Measurements from ENCODE around the gene HJURP.

HJURP gene

DNA sequence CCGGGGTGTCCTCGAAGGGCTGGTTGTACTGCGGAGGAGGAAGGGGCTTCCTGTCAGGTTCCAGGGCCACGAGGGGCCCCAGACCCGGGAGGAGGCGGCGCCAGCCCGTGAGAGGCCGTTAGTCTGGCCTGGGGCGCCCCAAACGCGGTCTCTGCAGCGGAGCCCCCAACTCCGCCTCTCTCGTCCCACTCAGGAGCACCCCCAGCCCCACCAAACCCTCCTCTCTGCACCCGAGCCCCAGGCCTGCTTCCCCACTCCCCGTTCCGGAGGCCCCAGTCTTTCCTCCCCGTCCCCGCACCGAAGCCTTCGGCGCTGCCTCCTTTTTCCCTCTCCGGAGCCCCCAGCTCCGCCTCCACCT lies 473 bp downstream of the HJURP start:
- no CpG with 5 or more reads among the region's 25 CpGs for WGBS (ENCODE audit: extremely low coverage, insufficient coverage, insufficient read length)
- Histone ChIP-seq H3K23ac (ENCODE audit: low read length) (no peak overlapping the region), H3K79me2 (ENCODE audit: control insufficient read depth, insufficient read depth, low read length, poor library complexity) (peaks cover 10% of the 10 kb centered on the region), H3K4me1 (ENCODE audit: control insufficient read depth in 1 of 2, insufficient read depth in 2 of 2, low read length in 2 of 2) (peaks cover 2 to 3% of the 10 kb centered on the region in 2 experiments), H4K91ac (ENCODE audit: low read depth, low read length) (peak overlapping the region; percentile 94), H3K36me3 (ENCODE audit: control insufficient read depth in 1 of 2, insufficient read depth in 2 of 2, low read length in 2 of 2) (peaks cover 18 to 20% of the 10 kb centered on the region in 2 experiments), H3K27ac (ENCODE audit: low read depth, low read length) (no peak overlapping the region), H2AK5ac (ENCODE audit: low read length) (peak overlapping the region; percentile 56), H3K9me3 (ENCODE audit: insufficient read depth, low read depth, low read length) (no peaks in the 10 kb centered on the region), H3K27me3 (ENCODE audit: insufficient read depth, low read length) (no peaks in the 10 kb centered on the region), H3K4me2 (ENCODE audit: low read length) (peak overlapping the region; percentile 89), H3K9ac (ENCODE audit: low read length) (peak overlapping the region; percentile 71), H2BK12ac (ENCODE audit: low read length) (no peak overlapping the region), H3K18ac (ENCODE audit: low read length) (peak overlapping the region; percentile 99), H3K4me3 (ENCODE audit: low read depth, low read length) (peak overlapping the region; percentile 98), H2BK120ac (ENCODE audit: insufficient read depth, low read length, poor library complexity) (peak overlapping the region; percentile 60), H2BK5ac (ENCODE audit: low read depth, low read length, poor library complexity) (peak overlapping the region; percentile 76), H3K4ac (ENCODE audit: low read depth, low read length) (peak overlapping the region; percentile 94), H4K8ac (ENCODE audit: low read depth, low read length) (peak overlapping the region; percentile 92), H3K79me1 (ENCODE audit: low read length) (peaks cover 8% of the 10 kb centered on the region), H2AFZ (ENCODE audit: insufficient read depth, low read length, poor library complexity) (peak overlapping the region; percentile 98), H4K12ac (ENCODE audit: low read depth, low read length) (peak overlapping the region; percentile 77), H3K14ac (ENCODE audit: low read length) (peak overlapping the region; percentile 93)
- no peak for DNase-seq

DNA sequence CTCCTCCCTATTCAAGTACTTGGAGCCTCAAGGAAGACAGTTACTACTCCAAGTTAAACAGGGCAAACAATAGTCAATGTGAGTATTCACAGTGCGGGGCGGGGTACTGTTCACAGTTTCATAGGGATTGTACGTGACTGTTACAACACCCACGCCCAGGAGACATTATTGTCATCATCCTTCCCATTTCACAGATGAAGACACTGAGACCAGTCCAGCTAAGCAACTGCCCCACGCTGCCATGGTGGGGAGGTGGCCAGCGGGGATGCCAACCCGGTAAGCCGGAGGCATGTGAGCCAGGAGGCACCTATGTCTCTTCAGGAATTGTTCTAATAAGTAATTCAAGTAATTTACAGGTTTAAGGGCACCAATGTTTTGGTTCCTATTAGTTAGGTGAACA lies 982 bp downstream of the HJURP start:
- Histone ChIP-seq H3K4ac (ENCODE audit: low read depth, low read length) (peak overlapping the region; percentile 89), H2AFZ (ENCODE audit: insufficient read depth, low read length, poor library complexity) (no peak overlapping the region), H3K27me3 (ENCODE audit: insufficient read depth, low read length) (no peaks in the 10 kb centered on the region), H4K91ac (ENCODE audit: low read depth, low read length) (no peak overlapping the region), H3K36me3 (ENCODE audit: control insufficient read depth in 1 of 2, insufficient read depth in 2 of 2, low read length in 2 of 2) (peaks cover 23 to 25% of the 10 kb centered on the region in 2 experiments), H3K79me2 (ENCODE audit: control insufficient read depth, insufficient read depth, low read length, poor library complexity) (peaks cover 10% of the 10 kb centered on the region), H3K79me1 (ENCODE audit: low read length) (peaks cover 8% of the 10 kb centered on the region), H3K14ac (ENCODE audit: low read length) (peak overlapping the region; percentile 17), H2BK120ac (ENCODE audit: insufficient read depth, low read length, poor library complexity) (no peak overlapping the region), H3K4me1 (ENCODE audit: control insufficient read depth in 1 of 2, insufficient read depth in 2 of 2, low read length in 2 of 2) (peaks cover 2 to 3% of the 10 kb centered on the region in 2 experiments), H2BK12ac (ENCODE audit: low read length) (no peak overlapping the region), H2AK5ac (ENCODE audit: low read length) (no peak overlapping the region), H3K4me3 (ENCODE audit: low read depth, low read length) (peak overlapping the region; percentile 69), H4K12ac (ENCODE audit: low read depth, low read length) (no peak overlapping the region), H3K9ac (ENCODE audit: low read length) (peak overlapping the region; percentile 41), H3K18ac (ENCODE audit: low read length) (no peak overlapping the region), H3K9me3 (ENCODE audit: insufficient read depth, low read depth, low read length) (no peaks in the 10 kb centered on the region), H3K4me2 (ENCODE audit: low read length) (peak overlapping the region; percentile 89), H3K23ac (ENCODE audit: low read length) (no peak overlapping the region), H3K27ac (ENCODE audit: low read depth, low read length) (no peak overlapping the region), H2BK5ac (ENCODE audit: low read depth, low read length, poor library complexity) (no peak overlapping the region), H4K8ac (ENCODE audit: low read depth, low read length) (no peak overlapping the region)
- no peak for DNase-seq
- no CpG with 5 or more reads among the region's 8 CpGs for WGBS (ENCODE audit: extremely low coverage, insufficient coverage, insufficient read length)

GRCh38 chr2:233852056-233852455 lies 2.3 kb downstream of the HJURP start:
- WGBS (ENCODE audit: extremely low coverage, insufficient coverage, insufficient read length): no CpG with 5 or more reads among the region's 3 CpGs

DNA sequence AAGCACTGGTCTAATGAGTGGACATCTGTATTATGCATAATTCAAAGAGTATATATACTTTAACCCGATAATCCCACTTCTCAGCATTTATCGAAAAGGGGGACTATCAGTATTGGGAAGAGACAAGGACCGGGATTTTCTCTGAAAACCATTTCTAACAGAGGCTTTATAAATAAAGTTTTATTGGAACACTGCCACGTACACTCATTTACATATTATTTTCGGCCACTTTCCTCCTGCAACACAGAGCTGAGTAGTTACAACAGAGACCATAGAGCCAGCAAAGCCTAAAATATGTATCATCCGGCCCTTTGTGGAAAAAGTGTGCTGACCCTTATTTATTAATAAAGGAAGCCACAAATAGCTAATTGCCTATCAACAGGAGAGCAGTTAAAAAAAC lies 3.2 kb downstream of the HJURP start:
- Histone ChIP-seq H3K4ac (ENCODE audit: low read depth, low read length) (no peak overlapping the region), H3K14ac (ENCODE audit: low read length) (no peak overlapping the region), H3K9ac (ENCODE audit: low read length) (no peak overlapping the region), H4K91ac (ENCODE audit: low read depth, low read length) (no peak overlapping the region), H3K4me1 (ENCODE audit: control insufficient read depth in 1 of 2, insufficient read depth in 2 of 2, low read length in 2 of 2) (peaks cover 2 to 3% of the 10 kb centered on the region in 2 experiments), H3K18ac (ENCODE audit: low read length) (no peak overlapping the region), H3K79me1 (ENCODE audit: low read length) (peaks cover 8% of the 10 kb centered on the region), H3K36me3 (ENCODE audit: control insufficient read depth in 1 of 2, insufficient read depth in 2 of 2, low read length in 2 of 2) (peaks cover 43 to 45% of the 10 kb centered on the region in 2 experiments), H2AK5ac (ENCODE audit: low read length) (no peak overlapping the region), H3K4me2 (ENCODE audit: low read length) (no peak overlapping the region), H4K12ac (ENCODE audit: low read depth, low read length) (no peak overlapping the region), H3K4me3 (ENCODE audit: low read depth, low read length) (no peak overlapping the region), H3K23ac (ENCODE audit: low read length) (no peak overlapping the region), H3K27ac (ENCODE audit: low read depth, low read length) (no peak overlapping the region), H2BK5ac (ENCODE audit: low read depth, low read length, poor library complexity) (no peak overlapping the region), H3K9me3 (ENCODE audit: insufficient read depth, low read depth, low read length) (no peaks in the 10 kb centered on the region), H2BK120ac (ENCODE audit: insufficient read depth, low read length, poor library complexity) (no peak overlapping the region), H2BK12ac (ENCODE audit: low read length) (no peak overlapping the region), H3K79me2 (ENCODE audit: control insufficient read depth, insufficient read depth, low read length, poor library complexity) (peaks cover 10% of the 10 kb centered on the region), H2AFZ (ENCODE audit: insufficient read depth, low read length, poor library complexity) (no peak overlapping the region), H3K27me3 (ENCODE audit: insufficient read depth, low read length) (no peaks in the 10 kb centered on the region), H4K8ac (ENCODE audit: low read depth, low read length) (no peak overlapping the region)
- WGBS (ENCODE audit: extremely low coverage, insufficient coverage, insufficient read length): no CpG with 5 or more reads among the region's 6 CpGs
- no peak for DNase-seq

More at GRCh38 chr2:233852056-233852455, 2.3 kb downstream of the HJURP start:
- no peak overlapping the region for H3K4ac ChIP-seq (ENCODE audit: low read depth, low read length)
- no peak overlapping the region for H4K91ac ChIP-seq (ENCODE audit: low read depth, low read length)
- peaks cover 10% of the 10 kb centered on the region for H3K79me2 ChIP-seq (ENCODE audit: control insufficient read depth, insufficient read depth, low read length, poor library complexity)
- H2BK5ac ChIP-seq (ENCODE audit: low read depth, low read length, poor library complexity): no peak overlapping the region
- no peak overlapping the region for H2BK12ac ChIP-seq (ENCODE audit: low read length)
- no peak overlapping the region for H3K18ac ChIP-seq (ENCODE audit: low read length)
- no peak overlapping the region for H2BK120ac ChIP-seq (ENCODE audit: insufficient read depth, low read length, poor library complexity)
- no peak overlapping the region for H4K12ac ChIP-seq (ENCODE audit: low read depth, low read length)
- H3K9me3 ChIP-seq (ENCODE audit: insufficient read depth, low read depth, low read length): no peaks in the 10 kb centered on the region
- peaks cover 34 to 36% of the 10 kb centered on the region in 2 experiments for H3K36me3 ChIP-seq (ENCODE audit: control insufficient read depth in 1 of 2, insufficient read depth in 2 of 2, low read length in 2 of 2)
- H3K4me3 ChIP-seq (ENCODE audit: low read depth, low read length): no peak overlapping the region
- no peak overlapping the region for H2AFZ ChIP-seq (ENCODE audit: insufficient read depth, low read length, poor library complexity)
- no peak overlapping the region for H2AK5ac ChIP-seq (ENCODE audit: low read length)
- no peak overlapping the region for H3K23ac ChIP-seq (ENCODE audit: low read length)
- H3K27ac ChIP-seq (ENCODE audit: low read depth, low read length): no peak overlapping the region
- H3K4me2 ChIP-seq (ENCODE audit: low read length): no peak overlapping the region
- H3K14ac ChIP-seq (ENCODE audit: low read length): no peak overlapping the region
- H3K4me1 ChIP-seq (ENCODE audit: control insufficient read depth in 1 of 2, insufficient read depth in 2 of 2, low read length in 2 of 2): peaks cover 2 to 3% of the 10 kb centered on the region in 2 experiments
- H4K8ac ChIP-seq (ENCODE audit: low read depth, low read length): no peak overlapping the region
- DNase-seq: no peak
- H3K27me3 ChIP-seq (ENCODE audit: insufficient read depth, low read length): no peaks in the 10 kb centered on the region
- H3K79me1 ChIP-seq (ENCODE audit: low read length): peaks cover 8% of the 10 kb centered on the region
- H3K9ac ChIP-seq (ENCODE audit: low read length): no peak overlapping the region
